Bronchial epithelial cell (primary cell): ENCODE measurements around the gene TP53I11. TPM values are rescaled to one million over a fixed set of nuclear protein-coding genes. Genes with fewer than 3 reads are reported as not detected.
A peak's percentile ranks its signal among the peaks of the same experiment; 100 is the strongest.

Experiments
- DNase-seq: peaks from one replicate; pipeline ENCODE4 v3.0.0-alpha.2; 2010; ENCODE audit warnings: low read depth
- FAIRE-seq: peaks from 2 replicates; lab custom pipeline; 2011; peaks lifted over from hg19 to GRCh38; lab: Jason Lieb, UNC
- H3K27me3 ChIP-seq: 2 replicates; pipeline ENCODE4 v1.5.1; 2011; ENCODE audit warnings: low read length; ENCODE audit not compliant: control insufficient read depth, insufficient read depth
- H3K36me3 ChIP-seq: 2 replicates; pipeline ENCODE4 v1.5.1; 2011; ENCODE audit warnings: low read length; ENCODE audit not compliant: control insufficient read depth, insufficient read depth
- H3K4me3 ChIP-seq: 2 replicates; pipeline ENCODE4 v1.5.1; 2011; ENCODE audit warnings: mild to moderate bottlenecking, low read depth, low read length, control low read depth
- CTCF ChIP-seq: IDR thresholded peaks from 2 replicates; pipeline ENCODE4 v1.5.1; 2011; ENCODE audit warnings: mild to moderate bottlenecking, moderate library complexity, low read length, control low read depth, inconsistent platforms; ENCODE audit not compliant: insufficient read depth, severe bottlenecking
- total RNA-seq: library from RNA; depleted of rRNA; stranded (reverse); fragments of >200 nt; gene quantifications from 2 replicates; pipeline ENCODE4 v1.2.1, GENCODE V29; 2014

TP53I11 gene
- total RNA-seq, 1 donor from 2014 or later = 1.8 TPM

GRCh38 chr11:44948155-44948554 is 2.5 kb downstream of the TP53I11 start:
- Histone ChIP-seq H3K36me3 (no peaks in the 10 kb centered on the region), H3K27me3 (peaks cover 10% of the 10 kb centered on the region), H3K4me3 (no peak overlapping the region)
- no peak for FAIRE-seq
- no peak for TF ChIP-seq CTCF
- DNase-seq = no peak

GRCh38 chr11:44947114-44947513 is 3.6 kb downstream of the TP53I11 start:
- no peak for TF ChIP-seq CTCF
- DNase-seq (no peak), FAIRE-seq (no peak)
- H3K4me3 ChIP-seq = no peak overlapping the region
- peaks cover 14% of the 10 kb centered on the region for H3K27me3 ChIP-seq
- H3K36me3 ChIP-seq = no peaks in the 10 kb centered on the region

GRCh38 chr11:44946263-44946662 is 4.4 kb downstream of the TP53I11 start:
- TF ChIP-seq CTCF = no peak
- peaks cover 14% of the 10 kb centered on the region for H3K27me3 ChIP-seq
- FAIRE-seq (no peak), DNase-seq (no peak)
- H3K36me3 ChIP-seq = no peaks in the 10 kb centered on the region
- H3K4me3 ChIP-seq = no peak overlapping the region

GRCh38 chr11:44945666-44946065 is 5.0 kb downstream of the TP53I11 start:
- H3K4me3 ChIP-seq = no peak overlapping the region
- peaks cover 14% of the 10 kb centered on the region for H3K27me3 ChIP-seq
- FAIRE-seq = no peak
- DNase-seq = no peak
- no peak for TF ChIP-seq CTCF
- H3K36me3 ChIP-seq = no peaks in the 10 kb centered on the region

GRCh38 chr11:44944853-44945235 is 5.8 kb downstream of the TP53I11 start:
- Histone ChIP-seq H3K4me3 (no peak overlapping the region), H3K36me3 (no peaks in the 10 kb centered on the region), H3K27me3 (peaks cover 14% of the 10 kb centered on the region)
- DNase-seq = peak; percentile 36
- no peak for TF ChIP-seq CTCF
- FAIRE-seq = no peak

- TF ChIP-seq CTCF = no peak
- Histone ChIP-seq H3K36me3 (no peaks in the 10 kb centered on the region), H3K4me3 (no peak overlapping the region), H3K27me3 (peaks cover 10% of the 10 kb centered on the region)
- DNase-seq (no peak), FAIRE-seq (peak; percentile 40)
Measured at GRCh38 chr11:44944181-44944852, 6.4 kb downstream of the TP53I11 start.
